ENCODE data around the gene ADAMTS13.

Gene ADAMTS13

GRCh38 chr9:133472277-133472645 lies 50.1 kb downstream of the ADAMTS13 start:
- no peak for DNase-seq (ENCODE audit: low read depth)

- DNase-seq (ENCODE audit: low read depth), result no peak
Measured at GRCh38 chr9:133472753-133473378, 50.7 kb downstream of the ADAMTS13 start.

- no peak for DNase-seq (ENCODE audit: low read depth)
Measured at GRCh38 chr9:133473743-133474142, 51.6 kb downstream of the ADAMTS13 start.

- DNase-seq (ENCODE audit: low read depth), result no peak
Measured at GRCh38 chr9:133474215-133474614, 52.0 kb downstream of the ADAMTS13 start.

GRCh38 chr9:133474853-133475252 lies 52.7 kb downstream of the ADAMTS13 start:
- no peak for DNase-seq (ENCODE audit: low read depth)

GRCh38 chr9:133475292-133476012 lies 53.3 kb downstream of the ADAMTS13 start:
- DNase-seq (ENCODE audit: low read depth), result no peak

GRCh38 chr9:133476036-133476931 lies 54.1 kb downstream of the ADAMTS13 start:
- no peak for DNase-seq (ENCODE audit: low read depth)

- no peak for DNase-seq (ENCODE audit: low read depth)
Measured at GRCh38 chr9:133476941-133477340, 54.8 kb downstream of the ADAMTS13 start.

- DNase-seq (ENCODE audit: low read depth), result no peak
Measured at GRCh38 chr9:133477461-133477860, 55.3 kb downstream of the ADAMTS13 start.

- DNase-seq (ENCODE audit: low read depth), result no peak
Measured at GRCh38 chr9:133477992-133478850, 56.1 kb downstream of the ADAMTS13 start.

- DNase-seq (ENCODE audit: low read depth), result no peak
Measured at GRCh38 chr9:133478851-133479711, 56.9 kb downstream of the ADAMTS13 start, which contains the start of gene SLC2A6. Gene SLC2A6, minus strand, starts transcription at chr9:133479099. Its CDS starts 40 bp downstream, at chr9:133479059.

- DNase-seq (ENCODE audit: low read depth), result no peak
Measured at GRCh38 chr9:133483611-133484010, 61.4 kb downstream of the ADAMTS13 start.

- no peak for DNase-seq (ENCODE audit: low read depth)
Measured at GRCh38 chr9:133484671-133485437, 62.7 kb downstream of the ADAMTS13 start.

- no peak for DNase-seq (ENCODE audit: low read depth)
Measured at GRCh38 chr9:133485531-133486260, 63.5 kb downstream of the ADAMTS13 start.

- DNase-seq (ENCODE audit: low read depth), result no peak
Measured at GRCh38 chr9:133487331-133487725, 65.2 kb downstream of the ADAMTS13 start.

GRCh38 chr9:133488686-133489252 lies 66.6 kb downstream of the ADAMTS13 start:
- no peak for DNase-seq (ENCODE audit: low read depth)

- DNase-seq (ENCODE audit: low read depth), result no peak
Measured at GRCh38 chr9:133489253-133490190, 67.4 kb downstream of the ADAMTS13 start.

GRCh38 chr9:133490201-133490681 lies 68.1 kb downstream of the ADAMTS13 start:
- no peak for DNase-seq (ENCODE audit: low read depth)

Data from CMK (cell line).